ENCODE results near the gene NUDT4. TPM values are rescaled to one million over a fixed set of nuclear protein-coding genes. Genes with fewer than 3 reads are reported as not detected.
"Not testable (repeated sequence)": the region's sequence is repeated elsewhere in the genome, so short reads cannot be mapped to it uniquely, and the experiment has no call there.

The NUDT4 gene
- total RNA-seq, 2 donors from 2014 or later = 59.7 to 66.9 TPM

- intact Hi-C loops (cut with DNase I) = no loop called here
Observed at GRCh38 chr12:93380480-93381121, 2.9 kb downstream of the NUDT4 start.

DNA sequence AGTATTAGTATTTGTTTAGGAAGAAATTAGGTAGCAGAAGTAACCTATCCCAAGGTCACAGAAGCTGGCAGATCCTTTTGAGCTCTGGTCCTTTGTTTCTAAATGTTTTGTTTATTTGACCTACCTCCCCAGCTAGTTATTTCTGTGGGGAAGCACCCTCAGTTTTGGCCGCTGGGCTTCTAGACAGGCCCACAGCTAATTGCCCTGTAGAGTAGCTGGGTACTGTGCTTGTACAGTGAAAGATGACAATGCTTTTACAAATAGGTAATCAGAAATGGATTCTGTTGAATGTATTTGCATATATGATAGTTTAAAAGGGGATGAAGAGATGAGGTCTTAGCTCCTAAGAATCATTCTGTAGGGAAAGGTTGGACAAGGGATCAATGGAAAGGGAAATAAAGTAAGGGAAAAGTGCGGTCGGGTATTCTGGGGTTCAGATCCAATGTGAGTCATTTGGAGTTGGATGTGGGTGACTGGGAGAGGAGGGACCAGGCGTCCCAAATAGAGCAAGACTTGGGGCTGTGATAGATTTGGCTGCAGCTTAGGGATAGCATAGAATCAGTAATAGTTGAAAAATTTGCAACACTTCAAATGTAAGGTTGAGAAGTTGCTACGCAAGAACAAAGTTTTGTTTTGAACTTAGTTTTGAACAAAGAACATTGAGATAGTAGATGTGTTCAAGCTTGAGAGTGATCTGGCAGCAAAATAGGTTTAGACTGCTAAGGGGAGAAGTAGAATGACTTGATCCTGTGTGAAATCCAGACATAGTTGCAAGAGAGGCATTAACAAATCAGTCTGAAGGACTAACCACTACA, 3.6 kb downstream of the NUDT4 start:
- DNase-seq (no peak), ATAC-seq (no peak)
- intact Hi-C loops (cut with DNase I) = no loop called here
- no peaks in the 10 kb centered on the region for H3K9me3 ChIP-seq
- H3K4me3 ChIP-seq = no peak overlapping the region
- peak overlapping the region in 3 of 4 donors; percentile 48 to 96 (median 95) for H3K27ac ChIP-seq
- H3K27me3 ChIP-seq = no peaks in the 10 kb centered on the region
- peaks cover 62% of the 10 kb centered on the region for H3K4me1 ChIP-seq
- TF ChIP-seq, protein P1, sequence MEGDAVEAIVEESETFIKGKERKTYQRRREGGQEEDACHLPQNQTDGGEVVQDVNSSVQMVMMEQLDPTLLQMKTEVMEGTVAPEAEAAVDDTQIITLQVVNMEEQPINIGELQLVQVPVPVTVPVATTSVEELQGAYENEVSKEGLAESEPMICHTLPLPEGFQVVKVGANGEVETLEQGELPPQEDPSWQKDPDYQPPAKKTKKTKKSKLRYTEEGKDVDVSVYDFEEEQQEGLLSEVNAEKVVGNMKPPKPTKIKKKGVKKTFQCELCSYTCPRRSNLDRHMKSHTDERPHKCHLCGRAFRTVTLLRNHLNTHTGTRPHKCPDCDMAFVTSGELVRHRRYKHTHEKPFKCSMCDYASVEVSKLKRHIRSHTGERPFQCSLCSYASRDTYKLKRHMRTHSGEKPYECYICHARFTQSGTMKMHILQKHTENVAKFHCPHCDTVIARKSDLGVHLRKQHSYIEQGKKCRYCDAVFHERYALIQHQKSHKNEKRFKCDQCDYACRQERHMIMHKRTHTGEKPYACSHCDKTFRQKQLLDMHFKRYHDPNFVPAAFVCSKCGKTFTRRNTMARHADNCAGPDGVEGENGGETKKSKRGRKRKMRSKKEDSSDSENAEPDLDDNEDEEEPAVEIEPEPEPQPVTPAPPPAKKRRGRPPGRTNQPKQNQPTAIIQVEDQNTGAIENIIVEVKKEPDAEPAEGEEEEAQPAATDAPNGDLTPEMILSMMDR (IDR thresholded peaks at IDR 0.05) = no peak
- no peak for TF ChIP-seq POLR2A (IDR thresholded peaks at IDR 0.05)
- WGBS, 2 donors = 39 to 52% methylated on average over 5 of the region's 5 CpGs
- H3K36me3 ChIP-seq (replicated peaks in 1 of 2; ENCODE audit: insufficient read depth in 1 of 2, low read depth in 2 of 2) = no peaks in the 10 kb centered on the region

More at GRCh38 chr12:93380480-93381121, 2.9 kb downstream of the NUDT4 start:
- H3K27me3 ChIP-seq = no peaks in the 10 kb centered on the region
- no peaks in the 10 kb centered on the region for H3K36me3 ChIP-seq (replicated peaks in 1 of 2; ENCODE audit: insufficient read depth in 1 of 2, low read depth in 2 of 2)
- ATAC-seq (no peak), DNase-seq (no peak)
- WGBS, 2 donors = 33 to 34% methylated on average over 2 of the region's 2 CpGs
- H3K4me1 ChIP-seq = peaks cover 63% of the 10 kb centered on the region
- peak overlapping the region in 3 of 4 donors; percentile 48 to 96 (median 95) for H3K27ac ChIP-seq
- H3K9me3 ChIP-seq = no peaks in the 10 kb centered on the region
- TF ChIP-seq, protein P1 (IDR thresholded peaks at IDR 0.05) = peak in 4 of 7 experiments; percentile 12 to 31 (median 20)
- TF ChIP-seq POLR2A (IDR thresholded peaks at IDR 0.05) = no peak
- H3K4me3 ChIP-seq = peak overlapping the region in 1 of 2 donors; percentile 97

DNA sequence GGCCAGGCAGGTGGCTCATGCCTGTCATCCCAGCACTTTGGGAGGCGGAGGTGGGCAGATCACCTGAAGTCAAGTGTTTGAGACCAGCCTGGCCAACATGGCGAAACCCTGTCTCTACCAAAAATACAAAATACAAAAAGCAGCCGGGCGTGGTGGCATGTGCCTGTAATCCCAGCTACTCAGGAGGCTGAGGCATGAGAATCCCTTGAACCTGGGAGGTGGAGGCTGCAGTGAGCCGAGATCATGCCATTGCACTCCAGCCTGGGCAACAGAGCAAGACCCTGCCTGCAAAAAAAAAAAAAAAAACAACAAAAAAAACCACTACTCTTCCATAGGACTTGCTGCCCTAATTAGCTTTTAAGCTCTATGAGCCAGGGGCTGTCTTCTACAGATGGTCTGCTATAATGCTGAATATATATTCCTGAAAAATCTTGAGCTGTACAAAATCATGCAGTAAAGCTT, 4.3 kb downstream of the NUDT4 start:
- H3K4me3 ChIP-seq; H3K36me3 ChIP-seq (replicated peaks in 1 of 2; ENCODE audit: insufficient read depth in 1 of 2, low read depth in 2 of 2); intact Hi-C loops (cut with DNase I); DNase-seq; H3K27me3 ChIP-seq; H3K9me3 ChIP-seq; ATAC-seq: not testable (repeated sequence)
- Histone ChIP-seq H3K4me1 (peaks cover 56% of the 10 kb centered on the region), H3K27ac (peak overlapping the region in 2 of 4 donors; percentile 95 to 96)
- WGBS, 2 donors = 53 to 81% methylated on average over 5 of the region's 5 CpGs

GRCh38 chr12:93387780-93388179, 10.1 kb downstream of the NUDT4 start:
- Histone ChIP-seq H3K4me1 (peaks cover 62% of the 10 kb centered on the region), H3K27ac (no peak overlapping the region), H3K4me3 (no peak overlapping the region), H3K27me3 (no peaks in the 10 kb centered on the region), H3K36me3 (replicated peaks in 1 of 2; ENCODE audit: insufficient read depth in 1 of 2, low read depth in 2 of 2) (no peaks in the 10 kb centered on the region), H3K9me3 (no peaks in the 10 kb centered on the region)
- WGBS, 2 donors = 79 to 89% methylated on average over 2 of the region's 2 CpGs
- TF ChIP-seq, protein P1 (IDR thresholded peaks at IDR 0.05) = no peak
- no peak for TF ChIP-seq POLR2A (IDR thresholded peaks at IDR 0.05)
- intact Hi-C loops (cut with DNase I) = no loop called here
- ATAC-seq (no peak), DNase-seq (no peak)

- no peak overlapping the region for H3K4me3 ChIP-seq
Observed at GRCh38 chr12:93390031-93390430, 12.3 kb downstream of the NUDT4 start.

More at GRCh38 chr12:93390031-93390430, 12.3 kb downstream of the NUDT4 start:
- Histone ChIP-seq H3K9me3 (no peaks in the 10 kb centered on the region), H3K27me3 (no peaks in the 10 kb centered on the region), H3K4me1 (peaks cover 54% of the 10 kb centered on the region), H3K36me3 (replicated peaks in 1 of 2; ENCODE audit: insufficient read depth in 1 of 2, low read depth in 2 of 2) (no peaks in the 10 kb centered on the region), H3K27ac (peak overlapping the region in 3 of 4 donors; percentile 4 to 40 (median 35))
- DNase-seq = no peak
- intact Hi-C loops (cut with DNase I) = loop anchor here (10.0 kb wide), 1 partner anchor 405 kb away; no protein-coding TSS in a partner anchor
- WGBS, 2 donors = 29 to 32% methylated on average over 5 of the region's 5 CpGs
- ATAC-seq = no peak
- no peak for TF ChIP-seq POLR2A (IDR thresholded peaks at IDR 0.05)
- TF ChIP-seq, protein P1 (IDR thresholded peaks at IDR 0.05) = no peak
